GM12892 (cell line): ENCODE data around the gene WDR20.

ENCODE experiments used
- POLR2A ChIP-seq: IDR thresholded peaks from 2 replicates; pipeline ENCODE4 v1.6.1; 2011; ENCODE audit warnings: low read depth, low read length, control low read depth
- POLR2AphosphoS5 ChIP-seq: IDR thresholded peaks from 2 replicates; pipeline ENCODE4 v1.6.1; 2011; ENCODE audit warnings: low read depth, low read length, control low read depth

DNA sequence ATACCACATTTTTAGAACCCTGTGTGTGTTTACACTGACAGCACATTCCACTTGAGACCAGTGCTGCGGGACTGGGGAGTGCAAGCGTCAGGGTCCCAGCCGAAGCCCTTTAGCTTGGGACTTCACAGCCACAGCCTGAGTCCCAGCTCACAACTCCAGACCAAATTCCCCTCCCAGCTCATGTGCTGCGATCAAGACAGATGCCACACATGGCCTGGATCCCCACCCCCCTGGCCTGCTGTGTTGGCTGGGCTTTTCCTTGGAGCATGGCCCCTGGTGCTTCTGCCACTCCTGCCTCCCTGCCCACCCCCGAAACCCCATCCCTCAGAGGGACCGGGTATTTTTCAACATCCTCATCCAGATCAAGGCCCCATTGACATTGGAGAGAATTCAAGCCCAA is 63.7 kb downstream of the WDR20 start:
- TF ChIP-seq POLR2AphosphoS5 (no peak), POLR2A (no peak)
